Measurements from ENCODE around the gene PJA2.

DNA sequence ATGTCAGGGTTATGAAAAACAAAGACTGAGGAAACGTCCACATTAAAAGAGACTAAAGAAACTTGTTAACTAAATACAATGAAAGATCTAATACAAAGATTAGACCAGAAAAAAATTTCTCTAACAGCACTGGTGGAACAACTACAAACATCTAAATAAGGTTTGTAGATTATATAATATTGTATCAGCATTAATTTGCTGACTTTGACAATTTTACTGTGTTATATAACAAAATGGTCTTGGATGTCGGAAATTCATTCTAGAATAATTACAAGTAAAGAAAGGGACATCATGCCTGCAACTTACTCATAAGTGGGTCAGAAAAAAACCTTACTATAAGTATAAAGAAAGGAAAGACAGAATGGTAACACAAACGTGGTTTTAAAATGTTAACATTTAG is 50.1 kb downstream of the PJA2 start:
- TF ChIP-seq POLR2A (IDR thresholded peaks at IDR 0.05; ENCODE audit: control extremely low read depth in 1 of 2, low read depth in 2 of 2, low read length in 2 of 2), result no peak
- TF ChIP-seq SRF (IDR thresholded peaks at IDR 0.05; ENCODE audit: low read depth, low read length), result no peak

Measured in H1 (cell line).